Neural cell (in vitro differentiated cells): Measurements from ENCODE around the gene CYP2W1. TPM values are rescaled to one million over a fixed set of nuclear protein-coding genes. Genes with fewer than 3 reads are reported as not detected.

ENCODE experiments used
- H2AFZ ChIP-seq: fragments of 200-600, 300-800 bp; sonication (generic), shearing (Covaris generic); 2 replicates; pipeline ENCODE4 v1.6.0; 2014; ENCODE audit warnings: low read depth, mild to moderate bottlenecking, antibody characterized with exemption, low read length, moderate library complexity
- H3F3A ChIP-seq: fragments of 200-600 bp; shearing (Covaris generic); 2 replicates; pipeline ENCODE4 v1.6.1; 2016; ENCODE audit warnings: mild to moderate bottlenecking, moderate library complexity, mixed read lengths, antibody characterized with exemption, low read length; ENCODE audit not compliant: insufficient read depth, poor library complexity, severe bottlenecking
- H3K27ac ChIP-seq: fragments of 200-600, 300-800 bp; sonication (generic), shearing (Covaris generic); 2 replicates; pipeline ENCODE4 v1.5.1; 2014; ENCODE audit warnings: mild to moderate bottlenecking, low read length, moderate library complexity
- H3K27me3 ChIP-seq: fragments of 300-800, 200-600 bp; sonication (generic), shearing (Covaris generic); 2 replicates; pipeline ENCODE4 v1.6.0; 2014; ENCODE audit warnings: mild to moderate bottlenecking, low read depth, low read length, moderate library complexity; ENCODE audit not compliant: insufficient read depth
- H3K36me3 ChIP-seq: fragments of 300-800, 200-600 bp; sonication (generic), shearing (Covaris generic); 2 replicates; pipeline ENCODE4 v1.5.1; 2014; ENCODE audit warnings: mild to moderate bottlenecking, antibody characterized with exemption, low read length, moderate library complexity; ENCODE audit not compliant: insufficient read depth
- H3K4me2 ChIP-seq: fragments of 300-800, 200-600 bp; sonication (generic), shearing (Covaris generic); 2 replicates; pipeline ENCODE4 v1.6.0; 2014; ENCODE audit warnings: mild to moderate bottlenecking, low read length
- H3K4me3 ChIP-seq: fragments of 300-800, 200-600 bp; sonication (generic), shearing (Covaris generic); 2 replicates; pipeline ENCODE4 v1.5.1; 2014; ENCODE audit warnings: mild to moderate bottlenecking, low read length, moderate library complexity
- H3K79me2 ChIP-seq: fragments of 200-600 bp; shearing (Covaris generic); replicated peaks from 2 replicates; pipeline ENCODE4 v1.6.0; 2014; ENCODE audit warnings: mild to moderate bottlenecking, low read length, moderate library complexity; ENCODE audit not compliant: insufficient read depth
- H3K9ac ChIP-seq: fragments of 300-800, 200-600 bp; sonication (generic), shearing (Covaris generic); 2 replicates; pipeline ENCODE4 v1.6.1; 2016; ENCODE audit warnings: mild to moderate bottlenecking, low read length, mixed read lengths
- H3K9me2 ChIP-seq: fragments of 200-600 bp; shearing (Covaris generic); 2 replicates; pipeline ENCODE4 v1.6.1; 2016; ENCODE audit warnings: mild to moderate bottlenecking, low read length, mixed read lengths; ENCODE audit not compliant: insufficient read depth
- H3K9me3 ChIP-seq: fragments of 200-600, 300-800 bp; sonication (generic), shearing (Covaris generic); 2 replicates; pipeline ENCODE4 v1.6.1; 2016; ENCODE audit warnings: mild to moderate bottlenecking, mixed run types, low read length, moderate library complexity, mixed read lengths
- H4K20me1 ChIP-seq: fragments of 200-600 bp; shearing (Covaris generic); 2 replicates; pipeline ENCODE4 v1.6.1; 2016; ENCODE audit warnings: mild to moderate bottlenecking, mixed run types; ENCODE audit not compliant: insufficient read depth
- CTCF ChIP-seq: fragments of 450-650 bp; IDR thresholded peaks from 2 replicates; pipeline ENCODE4 v1.5.1; 2014; ENCODE audit warnings: antibody characterized with exemption, mild to moderate bottlenecking, moderate library complexity; ENCODE audit not compliant: poor library complexity, severe bottlenecking
- EP300 ChIP-seq: fragments of 450-650 bp; conservative IDR thresholded peaks from 2 replicates; pipeline ENCODE4 v1.6.1; 2014; ENCODE audit warnings: antibody characterized with exemption, mild to moderate bottlenecking, moderate library complexity; ENCODE audit not compliant: poor library complexity, severe bottlenecking
- EZH2 ChIP-seq: fragments of 200-600, 300-800 bp; shearing (Covaris generic), sonication (generic); IDR thresholded peaks from 2 replicates; pipeline ENCODE4 v1.6.1; 2014; ENCODE audit warnings: antibody characterized with exemption, low read length, borderline replicate concordance, mild to moderate bottlenecking; ENCODE audit not compliant: insufficient read depth, poor library complexity, severe bottlenecking
- MXI1 ChIP-seq: fragments of 450-650 bp; conservative IDR thresholded peaks from 2 replicates; pipeline ENCODE4 v1.6.1; 2014; ENCODE audit warnings: antibody characterized with exemption, mild to moderate bottlenecking; ENCODE audit not compliant: poor library complexity, severe bottlenecking
- POLR2AphosphoS5 ChIP-seq: IDR thresholded peaks from 2 replicates; pipeline ENCODE4 v1.6.1; 2012
- RAD21 ChIP-seq: fragments of 450-650 bp; conservative IDR thresholded peaks from 2 replicates; pipeline ENCODE4 v1.6.1; 2014; ENCODE audit warnings: antibody characterized with exemption, mild to moderate bottlenecking, moderate library complexity
- REST ChIP-seq: IDR thresholded peaks from 2 replicates; pipeline ENCODE4 v1.6.1; 2012; ENCODE audit warnings: borderline replicate concordance
- SMC3 ChIP-seq: fragments of 450-650 bp; conservative IDR thresholded peaks from 2 replicates; pipeline ENCODE4 v1.6.1; 2014; ENCODE audit warnings: antibody characterized with exemption, mild to moderate bottlenecking, moderate library complexity; ENCODE audit not compliant: poor library complexity
- TAF1 ChIP-seq: IDR thresholded peaks from 2 replicates; pipeline ENCODE4 v1.6.1; 2012; ENCODE audit warnings: low read depth
- polyA plus RNA-seq: library from polyadenylated mRNA; depleted of rRNA; stranded (reverse); fragments of >200 nt; gene quantifications from 2 replicates; pipeline ENCODE4 v1.2.3, GENCODE V29; 2014

Gene CYP2W1
- polyA plus RNA-seq, 1 donor from 2014 or later: not detected

- Histone ChIP-seq H3K4me2 (no peak overlapping the region), H3F3A (no peaks in the 10 kb centered on the region), H3K79me2 (no peaks in the 10 kb centered on the region), H3K9me2 (no peaks in the 10 kb centered on the region), H4K20me1 (no peaks in the 10 kb centered on the region), H2AFZ (no peak overlapping the region), H3K4me3 (no peak overlapping the region), H3K36me3 (no peaks in the 10 kb centered on the region), H3K9me3 (no peaks in the 10 kb centered on the region), H3K27me3 (no peaks in the 10 kb centered on the region), H3K27ac (no peak overlapping the region), H3K9ac (no peak overlapping the region)
- TF ChIP-seq EP300: no peak
- TF ChIP-seq EZH2: no peak
- no peak for TF ChIP-seq REST
- no peak for TF ChIP-seq POLR2AphosphoS5
- TF ChIP-seq MXI1: no peak
- TF ChIP-seq TAF1: no peak
- TF ChIP-seq CTCF: no peak
- TF ChIP-seq RAD21: no peak
- no peak for TF ChIP-seq SMC3
These were observed 31.0 kb upstream of the CYP2W1 start for GRCh38 chr7:951881-952547.

GRCh38 chr7:952548-953441, 30.2 kb upstream of the CYP2W1 start:
- Histone ChIP-seq H3K9ac (peak overlapping the region; percentile 82), H3K4me3 (peak overlapping the region; percentile 88), H3K9me3 (no peaks in the 10 kb centered on the region), H3K36me3 (no peaks in the 10 kb centered on the region), H3K4me2 (peak overlapping the region; percentile 84), H3K27me3 (no peaks in the 10 kb centered on the region), H3K27ac (no peak overlapping the region), H3K79me2 (no peaks in the 10 kb centered on the region), H2AFZ (no peak overlapping the region), H3F3A (no peaks in the 10 kb centered on the region), H3K9me2 (no peaks in the 10 kb centered on the region), H4K20me1 (no peaks in the 10 kb centered on the region)
- TF ChIP-seq SMC3 (no peak), MXI1 (no peak), CTCF (no peak), EP300 (no peak), REST (no peak), EZH2 (no peak), TAF1 (no peak)
